ENCODE results near the gene ORAI2.

Gene ORAI2

DNA sequence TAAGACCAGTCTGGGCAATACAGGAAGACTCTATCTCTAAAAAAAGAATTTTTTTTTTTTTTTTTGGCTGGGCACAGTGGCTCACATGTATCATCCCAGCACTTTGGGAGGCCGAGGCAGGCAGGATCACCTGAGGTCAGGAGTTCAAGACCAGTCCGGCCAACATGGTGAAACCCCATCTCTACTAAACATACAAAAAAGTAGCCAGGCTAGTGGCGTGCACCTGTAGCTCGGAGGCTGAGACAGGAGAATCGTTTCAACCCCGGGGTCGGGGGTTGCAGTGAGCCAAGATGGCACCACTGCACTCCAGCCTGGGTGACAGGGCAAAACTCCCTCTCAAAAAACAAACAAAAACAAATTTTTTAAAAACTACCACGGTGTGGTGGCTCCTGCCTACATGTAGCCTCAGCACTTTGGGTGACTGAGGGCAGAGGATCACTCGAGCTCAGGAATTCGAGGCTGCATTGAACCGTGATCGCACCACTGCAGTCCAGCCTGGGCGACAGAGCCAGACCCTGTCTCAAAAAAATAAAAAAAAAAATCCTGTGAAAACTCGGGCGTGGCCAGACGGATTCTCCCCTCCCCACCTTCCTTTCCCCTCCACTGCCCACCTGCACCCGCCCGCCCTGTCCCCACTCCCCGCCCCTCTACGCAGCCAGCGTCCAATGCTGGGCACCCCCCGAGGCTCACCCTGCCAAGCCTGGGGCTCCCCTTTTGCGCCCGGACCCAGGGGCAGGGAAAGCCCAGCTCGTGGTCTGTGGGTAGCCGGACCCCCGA, 745 bp upstream of the ORAI2 start:
- peak; percentile 40 for DNase-seq
- H3K27ac Mint-ChIP-seq = peak overlapping the region; percentile 29
- H3K36me3 Mint-ChIP-seq (ENCODE audit: low read depth) = peaks cover 16% of the 10 kb centered on the region
- peaks cover 49% of the 10 kb centered on the region for H3K4me1 Mint-ChIP-seq
- H3K4me3 Mint-ChIP-seq = peak overlapping the region; percentile 82
- TF ChIP-seq, protein P1, sequence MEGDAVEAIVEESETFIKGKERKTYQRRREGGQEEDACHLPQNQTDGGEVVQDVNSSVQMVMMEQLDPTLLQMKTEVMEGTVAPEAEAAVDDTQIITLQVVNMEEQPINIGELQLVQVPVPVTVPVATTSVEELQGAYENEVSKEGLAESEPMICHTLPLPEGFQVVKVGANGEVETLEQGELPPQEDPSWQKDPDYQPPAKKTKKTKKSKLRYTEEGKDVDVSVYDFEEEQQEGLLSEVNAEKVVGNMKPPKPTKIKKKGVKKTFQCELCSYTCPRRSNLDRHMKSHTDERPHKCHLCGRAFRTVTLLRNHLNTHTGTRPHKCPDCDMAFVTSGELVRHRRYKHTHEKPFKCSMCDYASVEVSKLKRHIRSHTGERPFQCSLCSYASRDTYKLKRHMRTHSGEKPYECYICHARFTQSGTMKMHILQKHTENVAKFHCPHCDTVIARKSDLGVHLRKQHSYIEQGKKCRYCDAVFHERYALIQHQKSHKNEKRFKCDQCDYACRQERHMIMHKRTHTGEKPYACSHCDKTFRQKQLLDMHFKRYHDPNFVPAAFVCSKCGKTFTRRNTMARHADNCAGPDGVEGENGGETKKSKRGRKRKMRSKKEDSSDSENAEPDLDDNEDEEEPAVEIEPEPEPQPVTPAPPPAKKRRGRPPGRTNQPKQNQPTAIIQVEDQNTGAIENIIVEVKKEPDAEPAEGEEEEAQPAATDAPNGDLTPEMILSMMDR (IDR thresholded peaks at IDR 0.05) = no peak
- H3K27me3 Mint-ChIP-seq (ENCODE audit: low read depth, poor library complexity) = no peaks in the 10 kb centered on the region
- no peaks in the 10 kb centered on the region for H3K9me3 Mint-ChIP-seq

- H3K27me3 Mint-ChIP-seq (ENCODE audit: low read depth, poor library complexity) = no peaks in the 10 kb centered on the region
- peaks cover 10% of the 10 kb centered on the region for H3K36me3 Mint-ChIP-seq (ENCODE audit: low read depth)
- TF ChIP-seq, protein P1 (IDR thresholded peaks at IDR 0.05) = no peak
- peaks cover 49% of the 10 kb centered on the region for H3K4me1 Mint-ChIP-seq
- peak overlapping the region; percentile 90 for H3K4me3 Mint-ChIP-seq
- H3K9me3 Mint-ChIP-seq = no peaks in the 10 kb centered on the region
- H3K27ac Mint-ChIP-seq = no peak overlapping the region
- no peak for DNase-seq
Observed at GRCh38 chr7:102434039-102434486, 688 bp downstream of the ORAI2 start.

DNA sequence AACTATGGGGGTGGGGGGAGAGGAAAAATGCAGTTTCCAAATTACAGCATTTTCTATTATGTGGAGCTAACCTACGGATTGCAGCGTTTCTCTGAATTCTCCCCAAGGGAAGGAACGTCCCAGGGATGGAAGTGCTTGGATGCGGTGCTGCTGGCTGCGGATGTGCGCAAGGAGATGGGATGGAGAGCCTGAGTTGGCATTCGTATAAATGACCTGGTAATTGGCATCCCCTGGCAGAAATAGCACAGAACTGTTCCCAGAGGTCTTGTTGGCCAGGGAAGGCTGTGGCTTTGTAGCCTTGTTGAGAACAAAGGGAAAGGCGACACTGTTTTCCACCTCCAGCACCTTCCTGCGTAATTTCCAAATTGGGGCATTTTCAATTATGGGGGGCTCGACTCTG, 2.7 kb downstream of the ORAI2 start:
- TF ChIP-seq, protein P1 (IDR thresholded peaks at IDR 0.05) = no peak
- Mint-ChIP-seq H3K4me1 (peaks cover 35% of the 10 kb centered on the region), H3K9me3 (no peaks in the 10 kb centered on the region), H3K27ac (peak overlapping the region; percentile 45), H3K27me3 (ENCODE audit: low read depth, poor library complexity) (no peaks in the 10 kb centered on the region), H3K4me3 (peak overlapping the region; percentile 4), H3K36me3 (ENCODE audit: low read depth) (peaks cover 14% of the 10 kb centered on the region)
- DNase-seq = no peak

DNA sequence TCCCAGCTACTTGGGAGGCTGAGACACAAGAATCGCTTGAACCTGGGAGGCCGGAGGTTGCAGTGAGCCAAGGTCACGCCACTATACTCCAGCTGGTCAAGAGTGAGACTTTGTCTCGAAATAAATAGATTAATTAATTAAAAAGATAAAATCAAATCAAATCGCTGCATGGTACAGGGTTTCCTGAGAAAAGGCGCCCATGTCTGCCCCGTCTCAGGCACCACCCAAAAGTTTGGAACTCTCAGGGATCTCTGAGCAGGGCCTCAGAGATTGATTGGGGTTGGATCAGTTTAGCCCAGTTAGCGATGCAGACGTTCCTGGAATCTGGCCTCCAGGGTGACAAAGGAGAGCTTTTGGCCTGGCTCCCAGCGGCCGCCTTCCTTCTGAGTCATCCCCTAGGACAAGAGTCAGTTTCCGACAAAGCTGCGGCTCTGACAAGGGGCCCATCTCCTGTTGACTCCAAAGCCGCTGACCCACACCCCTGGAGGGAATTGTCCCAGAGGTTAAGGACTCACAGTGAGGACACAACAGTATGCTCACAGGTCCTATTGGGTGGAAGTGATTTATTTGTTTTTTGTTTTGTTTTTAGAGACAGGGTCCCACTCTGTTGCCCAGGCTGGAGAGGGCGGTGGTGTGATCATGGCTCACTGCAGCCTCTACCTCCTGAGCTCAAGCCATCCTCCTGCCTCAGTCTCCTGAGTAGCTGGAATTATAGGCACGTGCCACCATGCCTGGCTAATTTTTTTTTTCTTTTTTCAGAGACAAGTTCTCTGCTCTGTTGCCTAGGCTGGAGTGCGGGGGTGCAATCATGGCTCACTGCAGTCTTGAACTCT, 6.8 kb downstream of the ORAI2 start:
- Mint-ChIP-seq H3K4me1 (peaks cover 17% of the 10 kb centered on the region), H3K4me3 (no peak overlapping the region), H3K36me3 (ENCODE audit: low read depth) (peaks cover 38% of the 10 kb centered on the region), H3K27me3 (ENCODE audit: low read depth, poor library complexity) (no peaks in the 10 kb centered on the region), H3K9me3 (no peaks in the 10 kb centered on the region), H3K27ac (no peak overlapping the region)
- TF ChIP-seq, protein P1 (IDR thresholded peaks at IDR 0.05) = no peak
- no peak for DNase-seq

DNA sequence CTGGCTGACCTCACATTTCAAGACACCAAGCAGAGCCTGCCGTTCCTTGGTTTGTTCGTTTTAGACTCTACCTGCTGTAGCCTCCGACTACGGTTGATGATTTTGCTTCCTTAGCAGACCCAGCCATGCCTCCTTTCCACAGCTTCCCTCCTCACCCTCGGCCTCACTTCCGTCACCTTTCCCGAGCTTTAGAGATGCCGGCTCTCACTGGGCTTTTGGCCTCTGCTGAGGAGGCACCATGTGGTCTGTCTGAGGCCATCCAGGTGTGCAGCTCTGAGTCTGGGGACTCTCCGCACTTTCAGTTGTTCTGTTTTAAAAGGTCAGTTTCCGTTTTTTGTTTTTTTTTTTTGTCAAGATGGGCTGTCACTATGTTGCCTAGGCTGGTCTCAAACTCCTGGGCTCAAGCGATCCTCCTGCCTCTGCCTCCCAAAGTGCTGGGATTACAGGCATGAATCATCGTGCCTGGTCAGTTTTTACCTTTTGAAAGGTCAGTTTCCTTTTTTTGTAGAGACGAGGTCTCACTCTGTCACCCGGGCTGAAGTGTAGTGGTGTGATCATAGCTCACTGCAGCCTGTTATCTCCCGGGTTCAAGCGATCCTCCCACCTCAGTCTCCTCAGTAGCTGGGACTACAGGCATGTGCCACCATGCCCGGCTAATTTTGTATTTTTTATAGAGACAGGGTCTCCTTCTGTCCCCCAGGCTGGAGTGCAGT, 11.7 kb downstream of the ORAI2 start:
- no peaks in the 10 kb centered on the region for H3K27me3 Mint-ChIP-seq (ENCODE audit: low read depth, poor library complexity)
- no peaks in the 10 kb centered on the region for H3K9me3 Mint-ChIP-seq
- peak overlapping the region; percentile 78 for H3K27ac Mint-ChIP-seq
- no peak overlapping the region for H3K4me3 Mint-ChIP-seq
- TF ChIP-seq, protein P1 (IDR thresholded peaks at IDR 0.05) = no peak
- H3K36me3 Mint-ChIP-seq (ENCODE audit: low read depth) = peaks cover 30% of the 10 kb centered on the region
- DNase-seq = no peak
- peaks cover 6% of the 10 kb centered on the region for H3K4me1 Mint-ChIP-seq

All from nephron progenitor cell (in vitro differentiated cells).